ENCODE data around the gene ARL14EP.

- no peak for TF ChIP-seq CTCF (IDR thresholded peaks at IDR 0.05)
- no peak for TF ChIP-seq POLR2A (IDR thresholded peaks at IDR 0.05)
Measured at GRCh38 chr11:30360741-30361140, 37.8 kb downstream of the ARL14EP start.

All from breast epithelium (tissue), 3 donors.